TTC549 (cell line): Measurements from ENCODE around the gene LRSAM1.

ENCODE experiments used
- FAIRE-seq: peaks from 2 replicates; lab custom pipeline; 2012; peaks lifted over from hg19 to GRCh38; lab: Jason Lieb, UNC

Gene LRSAM1

GRCh38 chr9:127535834-127536233 is 84.5 kb downstream of the LRSAM1 start:
- no peak for FAIRE-seq

GRCh38 chr9:127536499-127536898 is 85.2 kb downstream of the LRSAM1 start:
- no peak for FAIRE-seq

- no peak for FAIRE-seq
These were observed 85.7 kb downstream of the LRSAM1 start for GRCh38 chr9:127537014-127537413.

- FAIRE-seq: no peak
These were observed 86.5 kb downstream of the LRSAM1 start for GRCh38 chr9:127537792-127538191.

- no peak for FAIRE-seq
These were observed 87.5 kb downstream of the LRSAM1 start for GRCh38 chr9:127538849-127539258.

GRCh38 chr9:127539259-127539981 is 88.1 kb downstream of the LRSAM1 start:
- FAIRE-seq: no peak

- FAIRE-seq: no peak
These were observed 88.8 kb downstream of the LRSAM1 start for GRCh38 chr9:127539982-127540663.

GRCh38 chr9:127540664-127541041 is 89.3 kb downstream of the LRSAM1 start:
- no peak for FAIRE-seq

- FAIRE-seq: no peak
These were observed 89.9 kb downstream of the LRSAM1 start for GRCh38 chr9:127541176-127541575.

GRCh38 chr9:127541865-127542264 is 90.6 kb downstream of the LRSAM1 start:
- no peak for FAIRE-seq

GRCh38 chr9:127543221-127543620 is 91.9 kb downstream of the LRSAM1 start:
- FAIRE-seq: no peak

GRCh38 chr9:127543973-127544533 is 92.7 kb downstream of the LRSAM1 start:
- no peak for FAIRE-seq

- FAIRE-seq: no peak
These were observed 94.2 kb downstream of the LRSAM1 start for GRCh38 chr9:127545196-127546124.

- FAIRE-seq: no peak
These were observed 95.0 kb downstream of the LRSAM1 start for GRCh38 chr9:127546125-127546832.

- FAIRE-seq: no peak
These were observed 97.1 kb downstream of the LRSAM1 start for GRCh38 chr9:127548352-127548881.

GRCh38 chr9:127549218-127549617 is 97.9 kb downstream of the LRSAM1 start:
- no peak for FAIRE-seq

GRCh38 chr9:127549751-127550150 is 98.4 kb downstream of the LRSAM1 start:
- FAIRE-seq: no peak

- no peak for FAIRE-seq
These were observed 99.0 kb downstream of the LRSAM1 start for GRCh38 chr9:127550282-127550681.

GRCh38 chr9:127550751-127551150 is 99.4 kb downstream of the LRSAM1 start:
- no peak for FAIRE-seq
